GM21576 (cell line): ENCODE results near the gene SNORC.

Source experiments
- ATAC-seq: cut with Tn5 transposase; IDR thresholded peaks from one replicate; pipeline ENCODE4 v1.9.1; 2021; ENCODE audit warnings: mild to moderate bottlenecking, moderate library complexity; ENCODE audit not compliant: unreplicated experiment

SNORC gene

DNA sequence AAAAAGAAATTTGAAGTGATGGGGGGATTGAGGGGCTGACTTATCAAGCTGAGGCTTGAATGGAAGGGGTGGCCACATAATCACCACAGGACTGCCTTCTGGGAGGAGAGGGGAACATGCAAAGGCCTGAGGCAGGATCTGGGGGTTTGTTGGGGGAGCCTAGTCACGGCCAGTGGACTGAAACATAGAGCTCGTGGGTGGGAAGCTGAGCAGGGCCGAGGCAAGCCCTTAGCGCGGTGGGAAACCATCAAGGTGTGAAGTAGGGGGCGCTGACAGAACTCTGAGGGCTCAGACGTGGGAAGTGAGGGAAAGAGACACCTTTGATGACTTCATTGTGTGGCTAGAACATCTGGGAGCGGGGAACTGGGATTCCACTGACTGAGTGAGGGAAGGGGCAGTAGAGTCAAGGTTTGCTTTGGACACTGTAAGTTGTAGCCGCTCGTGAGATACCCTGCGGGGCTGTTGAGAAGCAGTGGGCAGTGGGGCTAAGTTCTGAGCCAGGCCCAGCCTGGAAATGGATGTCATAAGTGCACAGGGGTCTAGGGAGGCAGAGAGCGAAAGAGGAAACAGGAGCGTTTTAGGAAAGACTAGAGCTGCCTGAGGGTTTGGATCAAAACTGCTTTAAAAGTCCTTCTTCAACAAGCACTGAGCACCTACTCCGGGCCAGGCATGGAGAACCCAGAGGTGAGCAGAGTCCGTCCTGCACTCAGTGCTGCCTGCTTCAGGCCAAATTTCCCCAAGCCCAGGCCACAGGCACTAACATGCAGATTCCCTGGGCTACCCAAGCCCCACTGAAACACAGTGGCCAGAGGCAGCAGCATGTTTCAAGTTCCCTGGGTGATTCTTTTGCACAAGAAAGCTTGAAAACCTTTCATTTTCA is 686 bp upstream of the SNORC start:
- no peak for ATAC-seq

DNA sequence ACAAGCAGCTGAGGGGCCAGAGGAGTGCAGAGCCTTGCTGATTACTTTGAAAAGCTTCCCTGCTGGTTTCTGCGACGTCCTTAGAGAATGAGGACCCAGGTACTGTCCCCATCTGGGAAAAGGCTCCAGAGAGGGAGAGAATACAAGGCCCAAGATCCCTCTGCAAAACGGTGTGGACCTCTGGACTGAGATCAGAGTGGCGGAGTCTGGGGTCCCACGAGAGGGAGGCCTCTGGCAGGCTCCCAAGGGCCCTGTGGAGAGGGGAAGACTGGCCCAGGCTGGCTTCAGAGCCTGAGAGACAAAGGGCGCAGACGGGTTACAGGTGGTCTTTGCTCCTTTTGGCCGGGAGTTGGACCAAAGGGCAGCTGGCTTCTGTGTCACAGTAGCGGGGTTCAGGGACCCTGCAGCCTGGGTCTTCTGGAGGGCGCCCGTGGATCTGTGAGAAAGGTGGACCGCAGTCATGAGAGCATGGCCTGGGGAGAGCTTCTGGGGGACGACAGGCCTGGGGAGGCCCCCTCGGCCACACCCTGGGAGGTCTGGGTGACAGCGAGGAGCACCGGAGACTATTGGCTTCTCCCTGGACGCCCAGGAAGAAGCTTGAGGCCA is 805 bp downstream of the SNORC start:
- ATAC-seq: no peak

DNA sequence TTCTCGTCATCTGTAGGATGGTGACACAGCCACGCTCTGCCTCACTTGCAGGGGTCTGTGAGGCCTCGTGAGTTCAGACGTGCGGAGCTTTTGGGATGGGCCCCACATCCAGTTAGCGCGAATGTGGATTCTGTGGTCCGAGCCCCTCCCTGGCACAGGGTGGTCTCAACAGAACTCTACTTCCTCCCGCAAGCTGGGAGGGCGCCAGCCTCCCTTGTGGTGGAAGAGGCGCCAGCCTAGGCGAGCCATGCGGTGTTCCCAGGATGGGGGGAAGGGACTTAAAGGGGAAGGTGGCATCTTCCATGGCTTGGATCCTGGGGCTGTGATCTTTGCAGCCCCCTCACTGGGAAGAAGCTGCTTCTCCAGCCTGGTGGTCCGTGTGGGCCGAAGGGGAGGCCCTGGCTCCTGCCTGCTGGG is 1.4 kb downstream of the SNORC start:
- no peak for ATAC-seq

DNA sequence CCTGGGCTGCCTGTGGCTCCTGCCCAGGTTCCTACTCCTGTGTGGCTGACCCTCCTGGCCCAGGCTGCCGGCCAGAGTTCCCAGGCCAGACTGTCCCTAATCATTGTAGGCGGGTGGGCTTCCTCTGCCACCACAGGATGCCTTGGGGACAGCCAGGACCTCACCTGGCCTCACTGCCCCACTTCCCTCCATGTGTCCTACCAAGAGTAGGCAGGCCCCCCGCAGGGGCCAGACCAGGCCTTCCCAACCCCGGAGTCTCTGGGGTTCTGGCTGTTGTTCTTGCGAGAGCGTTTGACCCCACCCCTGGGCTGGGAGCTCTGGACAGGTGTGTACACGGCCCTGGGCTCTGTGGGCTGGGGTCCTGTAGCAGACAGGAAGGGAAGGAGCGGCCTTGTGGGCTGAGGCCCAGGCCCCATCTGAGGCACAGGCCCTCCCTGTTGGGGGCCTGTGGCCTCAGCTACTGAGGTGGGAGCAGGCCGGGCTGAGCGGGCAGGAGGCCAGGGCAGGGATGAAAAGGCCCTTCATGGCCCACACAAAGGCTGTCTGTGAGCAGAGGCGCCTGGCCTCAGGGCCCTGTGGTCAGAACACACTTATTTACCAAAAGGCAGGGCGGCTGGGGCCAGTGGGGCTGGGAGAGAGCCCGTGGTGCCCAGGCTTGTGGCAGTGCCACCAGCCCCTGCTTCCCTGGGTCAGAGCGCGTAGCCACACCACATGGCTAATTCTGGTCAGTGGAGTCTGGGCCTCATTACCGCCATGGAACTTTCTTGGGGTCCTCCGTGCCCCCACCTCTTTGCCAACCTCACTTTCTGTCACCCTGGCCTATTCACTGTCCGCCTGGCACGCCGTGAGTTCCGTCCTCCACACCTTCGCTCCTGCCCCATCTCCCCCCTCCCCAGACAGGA is 2.0 kb downstream of the SNORC start:
- no peak for ATAC-seq

DNA sequence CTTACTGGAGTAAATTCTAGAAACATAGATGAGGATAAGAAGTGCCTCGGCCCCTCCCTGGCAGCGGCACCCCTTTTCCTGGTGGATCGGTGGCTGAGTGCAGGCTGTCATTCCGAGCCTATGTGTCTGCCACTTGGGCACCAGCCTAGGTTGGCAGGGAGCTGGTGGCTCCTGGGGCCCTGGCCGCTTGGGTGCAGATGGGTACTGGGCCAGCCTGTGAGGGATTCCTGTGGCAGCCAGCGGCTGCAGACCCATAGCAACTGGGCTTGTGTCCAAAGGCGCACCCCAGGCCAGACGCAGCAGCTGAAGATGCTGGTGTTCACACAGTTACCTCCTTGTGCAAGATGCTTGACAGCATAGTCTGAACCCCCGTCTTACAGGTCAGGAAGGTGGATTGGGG is 2.8 kb downstream of the SNORC start:
- no peak for ATAC-seq

DNA sequence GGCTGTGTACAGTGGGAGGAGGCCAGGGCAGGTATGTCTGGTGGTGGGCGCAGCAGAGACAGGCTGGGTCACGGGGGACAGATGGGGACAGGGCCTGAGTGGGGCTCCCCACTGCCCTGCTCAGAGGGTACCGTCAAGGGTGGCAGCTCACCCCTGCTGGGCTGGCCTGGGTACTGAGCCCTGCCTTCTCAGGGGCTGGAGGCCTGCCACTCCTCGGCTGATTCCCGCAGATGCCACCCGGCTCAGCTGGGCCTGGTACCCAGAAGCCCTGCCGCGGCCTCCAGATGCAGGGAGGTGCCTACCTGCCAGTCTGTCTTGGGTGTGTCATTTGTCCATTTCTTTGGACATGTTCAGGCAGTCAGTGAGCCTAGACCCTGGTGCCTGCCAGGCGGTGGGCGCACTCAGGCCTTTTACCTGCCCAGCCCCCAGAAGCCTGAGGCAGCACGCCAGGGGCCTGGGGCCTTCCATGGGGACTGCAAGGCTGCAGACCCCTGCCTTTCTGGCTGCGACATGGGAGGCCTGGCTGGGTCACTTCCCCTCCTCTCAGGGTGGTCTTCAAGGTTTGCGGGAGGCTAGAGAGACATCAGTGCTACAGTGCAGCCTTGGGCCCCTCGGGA is 3.3 kb downstream of the SNORC start:
- no peak for ATAC-seq

DNA sequence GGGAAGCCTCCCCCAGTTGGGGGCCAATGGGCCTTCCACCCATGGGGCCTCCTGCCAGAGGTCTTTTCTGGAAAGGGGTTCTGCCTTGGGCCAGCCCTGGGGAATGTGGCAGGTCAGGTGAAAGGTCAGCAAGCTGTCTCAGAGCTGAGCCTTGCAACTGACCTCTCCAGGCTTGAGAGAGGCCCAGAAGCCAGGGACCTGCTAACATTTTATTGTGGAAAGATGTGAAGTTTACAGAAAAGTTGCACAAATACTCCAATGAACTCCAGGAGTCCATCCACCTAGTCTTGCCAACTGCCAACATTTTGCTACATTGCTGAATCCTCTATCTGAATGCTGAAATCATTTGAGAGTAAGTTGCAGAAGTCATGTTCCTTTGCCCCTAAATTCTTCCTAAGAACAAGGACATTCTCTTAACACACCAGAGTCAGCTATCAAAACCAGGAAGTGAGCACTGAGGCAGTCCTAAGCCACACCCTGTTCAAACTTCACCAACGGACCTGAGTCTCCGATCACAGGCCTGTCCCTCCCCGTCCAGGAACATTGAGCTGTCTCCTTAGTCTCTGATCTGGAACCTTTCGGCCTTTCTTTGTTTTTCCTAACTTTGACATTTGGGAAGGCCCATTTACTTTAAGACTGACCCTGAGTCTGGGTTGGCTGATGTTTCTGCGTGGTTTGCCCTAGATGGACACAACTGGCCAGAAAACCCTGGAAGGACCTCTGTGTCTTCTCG is 4.0 kb downstream of the SNORC start:
- no peak for ATAC-seq

DNA sequence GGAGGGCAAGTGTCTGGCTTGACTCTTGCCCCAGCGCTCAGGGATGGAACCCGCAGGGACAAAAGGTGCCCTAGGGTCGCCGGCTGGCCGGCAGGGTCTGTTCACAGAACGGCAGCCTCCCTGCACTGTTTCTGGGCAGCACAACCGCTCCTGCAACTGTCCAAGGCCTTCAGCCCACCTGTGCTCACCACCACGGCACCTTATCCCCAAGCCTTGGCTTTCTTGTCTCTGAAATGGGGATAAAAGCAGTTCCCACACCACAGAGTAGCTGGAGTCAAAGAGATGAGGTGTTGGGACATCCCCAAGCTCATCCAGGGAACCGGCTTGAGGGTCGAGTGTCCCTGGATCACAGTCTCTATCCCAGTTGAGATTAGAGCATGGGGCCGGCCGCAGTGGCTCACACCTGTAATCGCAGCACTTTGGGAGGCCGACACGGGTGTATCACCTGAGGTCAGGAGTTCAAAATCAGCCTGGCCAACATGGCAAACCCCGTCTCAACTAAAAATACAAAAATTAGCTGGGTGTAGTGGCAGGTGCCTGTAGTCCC is 4.7 kb downstream of the SNORC start:
- ATAC-seq: no peak

DNA sequence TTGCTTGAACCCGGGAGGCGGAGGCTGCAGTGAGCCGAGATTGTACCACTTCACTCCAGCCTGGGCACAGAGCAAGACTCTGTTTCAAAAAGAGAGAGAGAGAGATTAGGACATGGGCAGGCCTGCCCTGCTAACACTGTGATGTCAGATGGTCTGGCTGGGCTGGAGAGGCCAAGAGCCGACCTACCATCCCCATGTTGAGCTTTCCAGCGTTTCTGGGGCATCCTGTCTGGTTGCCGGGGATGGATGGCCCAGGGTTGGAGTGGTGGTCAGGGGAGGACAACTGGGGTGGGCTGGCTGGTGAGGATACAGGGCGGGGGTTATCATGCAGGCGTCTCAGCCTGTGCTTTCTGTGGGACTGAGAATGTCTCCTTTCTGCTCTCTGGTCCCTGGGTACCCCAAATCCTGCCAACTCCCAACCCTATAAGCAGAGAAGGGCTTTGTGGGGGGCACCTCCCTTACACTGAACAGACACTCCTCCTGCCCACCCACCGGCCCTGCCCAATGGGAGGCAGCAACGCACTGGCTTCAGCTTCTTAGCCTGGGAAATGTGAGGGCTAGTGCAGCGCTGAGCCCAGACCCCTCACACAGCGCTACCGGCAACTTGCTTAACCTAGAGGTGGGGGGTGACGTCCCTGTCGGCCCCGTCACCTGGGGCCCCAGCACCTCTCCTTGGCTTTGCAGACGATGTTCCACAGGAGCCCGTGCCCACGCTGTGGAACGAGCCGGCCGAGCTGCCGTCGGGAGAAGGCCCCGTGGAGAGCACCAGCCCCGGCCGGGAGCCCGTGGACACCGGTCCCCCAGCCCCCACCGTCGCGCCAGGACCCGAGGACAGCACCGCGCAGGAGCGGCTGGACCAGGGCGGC is 5.4 kb downstream of the SNORC start:
- no peak for ATAC-seq

DNA sequence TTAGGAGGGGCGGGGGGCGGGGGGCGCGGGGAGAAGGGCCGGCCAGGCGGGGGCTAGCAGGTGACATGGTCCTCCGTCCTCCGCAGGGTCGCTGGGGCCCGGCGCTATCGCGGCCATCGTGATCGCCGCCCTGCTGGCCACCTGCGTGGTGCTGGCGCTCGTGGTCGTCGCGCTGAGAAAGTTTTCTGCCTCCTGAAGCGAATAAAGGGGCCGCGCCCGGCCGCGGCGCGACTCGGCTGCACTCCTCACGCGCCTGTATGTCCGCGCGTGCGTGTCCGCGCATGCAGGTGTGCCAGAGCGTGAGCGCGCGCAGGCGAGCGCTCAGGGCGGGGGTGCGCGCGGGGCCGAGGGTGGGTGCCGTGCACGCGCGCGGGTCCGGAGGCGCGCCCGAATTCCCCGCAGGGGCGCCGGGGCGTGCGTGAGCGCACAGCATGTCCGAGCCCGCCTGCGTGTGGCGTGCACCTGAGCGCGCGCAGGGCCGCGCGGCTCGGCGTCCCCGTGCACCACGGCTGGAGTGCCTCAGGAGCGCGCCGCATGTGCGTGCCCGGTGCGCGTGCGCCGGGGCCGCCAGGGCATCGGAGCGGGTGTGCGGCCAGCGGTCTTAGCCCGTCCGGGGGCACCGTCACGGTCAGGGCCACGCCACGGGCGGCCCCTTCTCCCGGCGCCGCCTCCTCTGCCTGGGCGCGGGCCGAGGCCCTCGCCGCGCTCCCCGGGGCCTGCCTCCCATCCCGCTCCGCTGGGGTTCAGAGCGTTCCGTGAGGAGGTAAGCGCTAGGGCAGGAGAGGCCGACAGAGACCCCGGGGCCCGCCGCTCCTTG is 6.3 kb downstream of the SNORC start:
- no peak for ATAC-seq

DNA sequence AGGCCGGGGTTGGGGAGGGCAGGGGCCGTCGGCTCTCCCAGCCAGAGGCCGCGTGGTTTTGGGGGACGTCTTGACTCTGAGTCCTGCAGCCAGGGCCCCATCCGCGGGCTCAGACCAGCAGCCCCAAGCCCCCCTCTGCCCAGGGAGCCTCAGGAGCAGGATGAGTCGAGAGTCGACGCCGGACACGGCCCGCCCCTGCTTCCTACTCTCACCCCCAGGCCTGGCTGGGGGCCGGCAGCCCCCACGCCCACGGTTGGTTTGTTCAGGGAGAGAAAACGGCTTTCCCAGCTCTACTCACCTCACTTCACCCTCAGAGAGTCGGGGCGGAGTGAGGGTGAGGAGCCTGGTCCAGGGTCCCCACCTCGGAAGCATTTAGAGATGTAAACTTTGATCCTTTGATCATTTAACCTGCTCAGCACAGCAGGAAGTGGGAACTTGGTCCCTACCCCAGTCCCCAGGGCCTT is 6.9 kb downstream of the SNORC start:
- no peak for ATAC-seq

DNA sequence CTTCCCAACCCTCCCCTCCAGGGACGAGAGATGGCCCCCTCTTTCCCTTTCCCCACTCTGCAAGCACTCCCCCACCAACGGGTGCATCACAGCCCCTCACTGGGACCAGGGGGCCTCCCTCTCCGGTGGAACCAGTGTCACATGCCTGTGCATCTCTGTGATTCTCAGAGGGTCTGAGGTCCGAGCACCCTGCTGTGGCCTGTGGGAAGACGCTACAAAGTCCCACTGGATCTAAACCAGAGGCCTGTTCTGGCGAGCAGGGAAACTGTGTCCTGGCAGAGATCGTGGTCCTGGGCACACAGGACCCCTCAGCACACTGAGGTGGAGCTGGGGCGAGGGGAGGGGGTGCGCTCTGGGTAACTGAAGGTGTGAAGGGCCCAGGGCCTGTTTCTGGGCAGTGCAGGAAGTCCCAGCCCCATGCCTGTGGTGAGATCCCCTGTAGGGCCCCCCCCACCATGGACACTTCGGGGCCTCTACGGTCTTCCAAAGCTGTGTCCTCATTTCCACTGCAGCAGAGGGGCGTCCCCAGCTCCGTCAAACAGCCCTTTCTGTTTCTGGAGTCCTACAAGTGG is 8.0 kb downstream of the SNORC start:
- no peak for ATAC-seq

DNA sequence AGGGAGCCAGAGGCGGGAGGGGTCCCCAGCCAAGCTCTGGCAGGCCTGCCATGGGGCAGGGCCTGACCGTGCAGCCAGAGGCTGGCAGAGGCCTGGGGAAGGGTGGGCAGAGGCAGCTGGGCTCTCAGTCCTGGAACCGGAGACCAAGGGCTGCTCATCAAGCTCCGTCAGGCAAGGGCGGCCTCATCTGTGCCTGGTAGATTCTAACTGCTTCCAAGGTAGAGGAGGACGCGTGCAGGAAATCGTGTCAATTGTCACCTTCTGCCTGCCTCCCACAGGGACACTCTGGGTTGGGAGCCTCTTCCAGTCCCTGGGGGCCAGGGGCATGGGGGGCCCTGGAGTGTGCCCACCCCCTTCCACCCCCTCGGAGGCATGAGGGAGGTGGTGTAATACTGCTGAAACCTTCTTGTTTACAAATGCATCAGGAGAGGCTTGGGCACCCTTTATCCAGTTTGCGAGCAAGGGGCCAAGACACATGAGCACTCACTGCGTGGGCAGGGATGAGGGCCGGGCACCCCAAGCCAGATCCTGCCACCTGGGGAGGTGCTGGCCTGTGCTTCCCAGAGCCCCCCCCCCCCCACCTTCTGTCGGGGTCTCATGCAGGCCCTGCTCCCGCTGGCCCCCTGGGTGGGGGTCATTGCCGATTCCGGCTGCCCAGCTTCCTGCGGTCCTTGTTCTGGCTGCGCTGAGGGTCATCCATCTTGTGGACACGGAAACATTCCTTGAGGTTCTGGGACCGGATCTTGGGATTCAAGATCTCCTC is 9.0 kb downstream of the SNORC start:
- no peak for ATAC-seq

DNA sequence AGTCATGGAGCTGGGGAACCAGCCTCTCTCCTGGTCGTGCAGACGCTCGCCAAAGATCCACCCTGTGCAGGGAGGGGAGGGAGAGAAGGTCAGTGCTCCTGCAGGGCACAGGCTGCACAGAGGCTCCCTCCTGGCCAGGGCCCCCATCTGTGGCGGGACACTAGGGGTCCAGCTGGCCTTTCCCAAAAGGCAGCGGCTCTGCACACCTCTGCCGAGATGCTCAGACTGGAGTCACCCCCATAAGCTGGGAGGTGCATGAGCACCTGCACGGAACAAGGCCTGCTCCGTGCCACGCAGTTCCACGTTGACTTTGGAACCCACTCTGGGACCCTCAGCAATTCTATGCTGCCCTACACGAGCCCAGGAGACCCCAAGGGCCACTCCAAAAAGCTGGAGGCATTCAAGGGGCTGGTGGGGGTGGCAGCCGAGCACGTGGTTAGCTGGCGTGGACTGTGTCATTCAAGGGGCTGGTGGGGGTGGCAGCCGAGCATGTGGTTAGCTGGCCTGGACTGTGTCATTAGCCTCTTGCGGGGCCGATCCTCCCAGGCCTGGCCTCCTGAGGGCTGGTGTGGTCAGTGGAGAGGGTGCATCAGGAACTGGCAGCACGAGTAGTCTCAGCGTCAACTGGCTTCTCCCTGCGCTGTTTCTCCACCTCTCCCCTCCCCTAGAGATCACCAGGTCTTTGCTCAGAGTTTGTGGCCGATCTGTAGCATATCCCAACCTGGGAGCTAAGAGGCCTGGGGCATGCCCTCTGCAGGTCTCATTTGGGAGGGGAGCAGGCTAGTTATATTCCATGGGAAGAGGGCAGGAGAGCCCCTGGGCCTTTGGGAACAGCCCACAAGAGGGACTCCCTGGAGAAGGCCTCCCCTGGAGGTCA is 9.8 kb downstream of the SNORC start:
- no peak for ATAC-seq

DNA sequence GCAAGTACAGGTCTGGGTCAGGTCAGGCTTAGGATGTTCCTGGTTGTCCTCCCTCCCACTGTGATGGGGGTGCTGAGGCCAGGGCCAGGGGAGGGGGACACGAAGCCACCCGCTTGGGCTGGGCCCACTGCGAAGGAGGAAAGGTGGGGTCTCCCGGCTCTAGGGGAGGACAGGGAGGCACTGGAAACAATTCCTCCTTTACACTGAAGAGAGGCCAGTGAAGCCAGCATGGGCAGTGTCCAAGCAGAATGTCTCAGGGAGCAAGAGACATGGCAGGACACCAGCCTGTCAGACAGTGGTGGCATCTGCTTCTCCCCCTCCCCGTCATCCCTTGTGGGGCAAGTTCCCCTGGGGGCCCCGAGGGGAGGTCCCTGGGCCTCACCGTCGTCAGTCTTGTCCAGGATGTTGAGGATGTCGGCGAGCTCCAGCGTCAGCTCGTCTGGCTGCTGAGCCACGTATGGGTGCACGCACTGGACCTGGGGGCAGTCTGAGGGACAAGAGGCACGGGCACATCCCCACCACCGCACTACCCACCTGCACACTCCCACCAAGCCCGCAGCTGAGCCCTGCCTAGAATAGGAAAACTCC is 10.8 kb downstream of the SNORC start:
- no peak for ATAC-seq

DNA sequence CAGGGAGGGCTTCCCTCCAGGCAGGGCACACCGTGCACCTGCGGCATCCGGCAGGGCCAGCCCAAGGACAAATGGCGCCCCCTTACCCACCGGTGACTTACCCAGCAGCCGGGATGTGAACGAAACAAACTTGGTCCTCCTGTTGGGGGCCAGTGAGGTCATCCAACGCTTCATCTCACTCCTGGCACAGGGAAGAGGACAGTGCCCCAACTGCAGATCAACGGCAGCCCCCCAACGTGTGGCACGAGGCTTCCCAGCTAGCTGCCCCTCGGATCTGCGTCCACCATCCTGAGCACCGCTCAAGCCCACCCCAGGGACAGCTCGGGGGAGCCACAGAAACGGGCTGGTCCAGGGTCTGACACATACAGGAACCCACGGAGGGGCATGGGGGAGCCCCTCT is 12.0 kb downstream of the SNORC start:
- no peak for ATAC-seq
